ENCODE data around the gene ETV1.

DNA sequence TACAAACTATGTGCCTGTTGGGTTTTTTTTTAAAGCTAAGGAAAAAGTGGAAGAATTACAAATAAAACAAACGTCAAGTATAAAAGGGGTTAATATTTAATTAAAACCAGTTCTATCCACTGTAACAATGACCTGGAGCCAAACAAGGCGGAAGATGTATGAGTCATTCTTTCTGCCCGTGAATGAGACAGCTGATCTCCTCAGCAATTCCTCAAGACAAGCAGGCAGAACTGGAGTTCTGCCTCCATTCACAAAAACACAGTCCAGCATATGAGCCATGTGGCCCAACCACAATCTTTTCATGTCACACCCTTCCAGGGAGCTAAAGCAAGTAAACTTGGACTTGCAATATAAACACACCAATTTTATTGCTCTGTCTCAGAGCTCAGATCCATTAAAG is 8.4 kb downstream of the ETV1 start:
- TF ChIP-seq, protein P1, sequence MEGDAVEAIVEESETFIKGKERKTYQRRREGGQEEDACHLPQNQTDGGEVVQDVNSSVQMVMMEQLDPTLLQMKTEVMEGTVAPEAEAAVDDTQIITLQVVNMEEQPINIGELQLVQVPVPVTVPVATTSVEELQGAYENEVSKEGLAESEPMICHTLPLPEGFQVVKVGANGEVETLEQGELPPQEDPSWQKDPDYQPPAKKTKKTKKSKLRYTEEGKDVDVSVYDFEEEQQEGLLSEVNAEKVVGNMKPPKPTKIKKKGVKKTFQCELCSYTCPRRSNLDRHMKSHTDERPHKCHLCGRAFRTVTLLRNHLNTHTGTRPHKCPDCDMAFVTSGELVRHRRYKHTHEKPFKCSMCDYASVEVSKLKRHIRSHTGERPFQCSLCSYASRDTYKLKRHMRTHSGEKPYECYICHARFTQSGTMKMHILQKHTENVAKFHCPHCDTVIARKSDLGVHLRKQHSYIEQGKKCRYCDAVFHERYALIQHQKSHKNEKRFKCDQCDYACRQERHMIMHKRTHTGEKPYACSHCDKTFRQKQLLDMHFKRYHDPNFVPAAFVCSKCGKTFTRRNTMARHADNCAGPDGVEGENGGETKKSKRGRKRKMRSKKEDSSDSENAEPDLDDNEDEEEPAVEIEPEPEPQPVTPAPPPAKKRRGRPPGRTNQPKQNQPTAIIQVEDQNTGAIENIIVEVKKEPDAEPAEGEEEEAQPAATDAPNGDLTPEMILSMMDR (IDR thresholded peaks at IDR 0.05) = no peak
- no peak for TF ChIP-seq POLR2A (IDR thresholded peaks at IDR 0.05)
